GM18499 (cell line): Measurements from ENCODE around the gene KCNK13.
"Not testable (repeated sequence)": the region's sequence is repeated elsewhere in the genome, so short reads cannot be mapped to it uniquely, and the experiment has no call there.

ENCODE experiments used
- ATAC-seq: cut with Tn5 transposase; IDR thresholded peaks from one replicate; pipeline ENCODE4 v1.9.1; 2021; ENCODE audit warnings: moderate number of reproducible peaks; ENCODE audit not compliant: insufficient read depth, unreplicated experiment

KCNK13 gene

GRCh38 chr14:90060312-90060964 lies 1.4 kb upstream of the KCNK13 start:
- ATAC-seq = no peak

- no peak for ATAC-seq
Measured at GRCh38 chr14:90060965-90061684, 669 bp upstream of the KCNK13 start.

- no peak for ATAC-seq
Measured at GRCh38 chr14:90062127-90062794, 467 bp downstream of the KCNK13 start.

GRCh38 chr14:90062822-90063539 lies 1.2 kb downstream of the KCNK13 start:
- no peak for ATAC-seq

GRCh38 chr14:90072350-90072749 lies 10.6 kb downstream of the KCNK13 start:
- no peak for ATAC-seq

- no peak for ATAC-seq
Measured at GRCh38 chr14:90079576-90079975, 17.8 kb downstream of the KCNK13 start.

GRCh38 chr14:90087433-90087832 lies 25.6 kb downstream of the KCNK13 start:
- ATAC-seq = no peak

GRCh38 chr14:90088176-90088575 lies 26.4 kb downstream of the KCNK13 start:
- no peak for ATAC-seq

- not testable (repeated sequence) for ATAC-seq
Measured at GRCh38 chr14:90089486-90089885, 27.7 kb downstream of the KCNK13 start.

GRCh38 chr14:90091393-90091792 lies 29.6 kb downstream of the KCNK13 start:
- no peak for ATAC-seq

- no peak for ATAC-seq
Measured at GRCh38 chr14:90093942-90094595, 32.3 kb downstream of the KCNK13 start.

GRCh38 chr14:90095096-90095495 lies 33.3 kb downstream of the KCNK13 start:
- no peak for ATAC-seq

GRCh38 chr14:90096566-90096965 lies 34.8 kb downstream of the KCNK13 start:
- no peak for ATAC-seq

GRCh38 chr14:90103808-90104207 lies 42.0 kb downstream of the KCNK13 start:
- no peak for ATAC-seq

- ATAC-seq = no peak
Measured at GRCh38 chr14:90105756-90106155, 44.0 kb downstream of the KCNK13 start.

- ATAC-seq = no peak
Measured at GRCh38 chr14:90107789-90108188, 46.0 kb downstream of the KCNK13 start.

GRCh38 chr14:90109858-90110257 lies 48.1 kb downstream of the KCNK13 start:
- no peak for ATAC-seq

GRCh38 chr14:90111895-90112534 lies 50.2 kb downstream of the KCNK13 start:
- ATAC-seq = no peak

GRCh38 chr14:90114554-90114953 lies 52.8 kb downstream of the KCNK13 start:
- ATAC-seq = no peak

- no peak for ATAC-seq
Measured at GRCh38 chr14:90115780-90116179, 54.0 kb downstream of the KCNK13 start.
